GM19035 (cell line): ENCODE data around the gene ENKUR.
"Not testable (repeated sequence)": the region's sequence is repeated elsewhere in the genome, so short reads cannot be mapped to it uniquely, and the experiment has no call there.

ENCODE experiments used
- ATAC-seq: cut with Tn5 transposase; IDR thresholded peaks from one replicate; pipeline ENCODE4 v1.9.1; 2021; ENCODE audit not compliant: unreplicated experiment

The ENKUR gene

DNA sequence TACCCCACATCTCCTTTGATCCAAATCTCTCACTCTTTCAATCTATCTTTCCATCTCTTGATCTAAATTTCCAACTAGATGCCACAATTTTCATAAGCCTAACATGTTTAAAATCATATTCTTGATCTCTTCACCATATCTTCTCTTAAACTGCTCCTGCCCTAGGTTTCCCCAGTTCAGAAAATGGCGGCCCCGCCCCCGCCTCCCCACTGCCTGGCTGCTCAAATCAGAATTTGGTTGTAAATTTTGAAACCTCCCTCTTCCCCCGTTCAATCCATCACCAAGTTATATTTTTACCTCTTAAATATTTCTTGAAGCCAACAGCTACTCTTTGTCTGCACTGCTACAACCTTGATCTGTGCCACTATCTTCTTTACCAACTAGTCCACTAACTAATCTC lies 36.3 kb downstream of the ENKUR start:
- ATAC-seq: no peak

DNA sequence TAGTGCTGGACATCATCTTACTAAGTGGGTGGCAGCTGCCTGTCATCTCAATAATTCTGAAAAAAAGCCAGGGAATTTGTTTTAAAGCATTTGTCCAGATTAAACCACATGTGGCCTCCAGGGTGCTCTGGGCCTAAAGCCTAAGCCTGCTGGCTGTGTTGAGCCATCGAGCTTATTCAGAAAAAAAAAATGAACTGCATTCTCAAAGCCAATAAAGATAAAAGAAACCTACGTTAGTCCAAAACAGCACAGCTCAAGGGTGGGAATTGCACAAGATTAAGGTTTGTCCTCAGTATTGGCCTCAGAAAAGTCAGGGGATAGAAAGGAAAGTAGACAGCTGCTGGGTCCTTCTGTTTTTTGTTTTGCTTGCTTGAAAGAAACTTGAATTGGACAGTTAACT lies 41.0 kb downstream of the ENKUR start:
- no peak for ATAC-seq

DNA sequence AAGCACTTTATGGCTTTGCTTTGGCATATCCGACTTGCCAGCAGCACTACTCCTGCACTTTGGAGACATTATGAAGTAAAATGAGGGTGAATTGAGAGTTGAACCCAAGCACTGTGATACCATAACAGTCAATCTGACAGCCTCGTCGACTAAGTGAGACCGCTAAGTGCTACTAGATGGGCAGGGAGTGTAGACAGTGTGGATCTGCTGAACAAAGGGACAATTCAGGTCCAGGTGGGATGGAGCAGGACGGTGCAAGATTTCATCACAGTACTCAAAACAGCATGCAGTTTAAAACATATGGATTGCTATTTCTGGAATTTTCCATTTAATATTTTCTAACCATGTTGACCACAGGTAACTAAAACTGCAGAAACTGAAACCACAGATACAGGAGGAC lies 42.8 kb downstream of the ENKUR start:
- ATAC-seq: no peak

DNA sequence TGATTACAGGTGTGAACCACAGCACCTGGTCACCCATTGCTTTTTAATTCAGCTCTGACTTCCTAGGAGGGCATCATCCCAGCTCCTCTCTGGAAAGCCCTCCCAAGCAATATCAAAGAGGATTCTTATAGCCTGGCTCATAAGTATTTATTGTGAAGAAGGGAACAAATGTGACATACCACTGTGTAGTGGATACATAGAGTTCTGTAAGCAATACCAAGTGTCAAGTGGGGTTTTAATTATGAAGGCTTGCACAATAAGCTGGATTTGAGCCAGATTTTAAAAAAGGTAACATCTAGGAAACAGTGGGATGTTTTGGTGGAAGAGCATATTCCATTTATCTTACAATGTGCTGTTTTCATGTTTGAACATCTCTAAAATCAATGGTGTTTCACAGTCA lies 44.6 kb downstream of the ENKUR start:
- ATAC-seq: no peak

DNA sequence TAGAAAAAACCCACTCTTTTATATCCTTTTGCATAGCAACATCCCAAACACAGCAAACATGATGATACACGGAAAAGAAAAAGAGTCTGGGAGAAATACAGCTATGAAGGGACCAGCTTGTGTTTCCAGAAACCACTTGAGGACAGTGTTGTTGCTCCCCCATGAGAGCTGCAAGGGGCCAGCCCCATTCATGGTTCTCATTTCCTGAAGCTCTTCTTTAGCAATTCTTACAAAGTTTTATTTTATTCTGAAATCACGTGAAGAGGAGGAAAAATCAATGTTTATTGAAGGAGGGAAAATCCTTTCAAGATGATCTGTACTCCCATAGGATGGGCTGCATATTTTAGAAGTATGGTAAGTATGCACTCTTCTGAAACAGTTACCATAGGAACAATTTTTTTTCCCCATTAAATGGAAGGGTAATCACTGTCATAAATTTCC lies 46.1 kb downstream of the ENKUR start:
- no peak for ATAC-seq

DNA sequence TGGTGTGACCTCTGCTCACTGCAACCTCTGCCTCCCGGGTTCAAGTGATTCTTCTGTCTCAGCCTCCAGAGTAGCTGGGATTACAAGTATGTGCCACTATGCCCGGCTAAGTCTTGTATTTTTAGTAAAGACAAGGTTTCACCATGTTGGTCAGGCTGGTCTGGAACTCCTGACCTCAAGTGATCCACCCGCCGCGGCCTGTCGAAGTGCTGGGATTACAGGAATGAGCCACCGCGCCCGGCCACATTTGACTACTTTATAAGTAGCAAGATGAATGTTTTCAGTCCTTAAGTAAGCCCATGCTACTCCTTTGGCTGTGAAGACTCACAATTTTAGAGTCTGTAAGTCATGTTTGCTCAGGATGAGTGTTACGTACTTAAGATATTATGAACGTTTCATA lies 47.0 kb downstream of the ENKUR start:
- ATAC-seq: not testable (repeated sequence)

DNA sequence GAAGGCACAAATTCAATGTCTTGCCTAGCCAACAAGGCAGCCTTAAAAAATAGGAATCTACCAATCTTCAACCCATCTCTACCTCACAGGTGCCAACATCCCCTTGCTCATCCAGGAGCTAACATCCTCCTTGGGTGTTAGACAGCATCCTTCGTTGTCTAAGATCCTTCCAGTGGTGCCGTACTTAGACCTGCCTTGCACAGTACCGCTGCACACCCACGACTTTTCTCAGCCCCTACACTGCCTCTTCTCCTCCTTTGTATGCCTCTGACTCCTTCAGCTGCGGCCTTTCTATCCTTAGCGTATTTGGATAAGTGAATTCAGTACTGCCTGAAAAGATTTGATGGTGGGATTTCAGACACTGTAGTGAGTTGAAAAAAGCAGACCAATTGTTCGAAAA lies 47.6 kb downstream of the ENKUR start:
- ATAC-seq: no peak

DNA sequence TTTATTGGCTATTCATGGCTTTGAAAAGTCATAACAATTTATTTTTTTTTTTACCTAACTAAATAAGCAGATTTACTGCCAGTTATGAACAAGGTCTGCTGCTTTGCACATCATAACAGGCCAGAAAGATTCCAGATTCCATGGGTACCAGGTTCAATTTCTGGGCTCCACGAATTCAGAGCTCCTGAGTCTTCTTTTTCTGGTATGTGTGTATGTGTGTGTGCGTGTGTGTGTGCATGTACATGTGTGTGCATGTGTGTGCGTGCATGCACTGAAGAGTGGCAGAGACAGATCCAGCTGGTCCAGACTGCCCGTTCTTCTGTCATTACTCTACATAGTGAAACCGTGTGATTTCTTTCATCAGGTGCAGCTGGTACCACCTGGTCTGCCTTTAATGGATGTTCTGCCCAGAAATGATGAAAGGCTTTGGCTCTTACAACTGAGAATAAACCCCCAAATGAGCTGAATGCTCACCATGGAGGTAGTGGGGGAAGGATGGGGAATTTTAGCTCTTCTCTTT lies 48.9 kb downstream of the ENKUR start:
- no peak for ATAC-seq

DNA sequence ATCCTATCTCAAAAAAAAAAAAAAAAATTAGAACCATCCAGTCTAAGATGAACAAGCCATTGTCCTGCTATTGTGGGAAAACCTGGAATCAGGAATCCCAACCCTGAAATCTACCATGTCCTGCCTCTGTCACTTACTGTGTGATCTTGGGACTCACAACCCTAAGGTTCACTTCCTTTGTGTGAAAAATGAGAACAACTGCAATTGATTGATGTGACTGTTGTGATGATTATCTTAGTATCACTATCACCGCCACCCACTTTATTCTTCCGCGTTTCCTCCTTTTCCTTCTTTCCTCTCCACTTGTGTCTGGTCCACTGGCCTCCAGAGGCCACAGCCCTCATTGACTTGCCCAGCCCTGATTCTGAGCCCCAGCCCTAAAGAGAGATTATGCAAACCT lies 50.9 kb downstream of the ENKUR start:
- no peak for ATAC-seq

DNA sequence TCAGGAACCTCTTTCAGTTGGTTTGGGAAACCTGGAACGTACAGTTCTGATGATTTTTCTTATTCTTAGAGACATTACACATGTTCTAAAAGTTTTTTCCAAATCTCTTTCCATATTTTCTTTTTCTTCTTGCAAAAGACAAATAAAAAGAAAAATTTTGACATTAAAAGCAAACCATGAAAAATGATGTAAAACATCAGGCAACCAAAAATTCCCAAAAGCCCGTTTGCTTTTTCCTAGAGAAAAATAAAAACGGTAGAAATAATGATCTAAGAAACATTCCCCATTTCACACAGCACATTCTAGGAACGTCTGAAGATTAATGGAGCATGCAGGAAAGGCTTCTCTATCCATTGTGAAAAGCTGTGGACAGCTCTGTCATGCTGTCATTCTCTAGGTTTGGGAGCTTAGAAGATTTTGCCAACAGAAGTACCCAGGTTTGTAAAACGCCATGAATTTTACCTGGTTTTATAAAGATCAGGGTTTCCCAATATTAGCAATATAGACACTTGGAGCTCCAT lies 52.4 kb downstream of the ENKUR start:
- no peak for ATAC-seq

DNA sequence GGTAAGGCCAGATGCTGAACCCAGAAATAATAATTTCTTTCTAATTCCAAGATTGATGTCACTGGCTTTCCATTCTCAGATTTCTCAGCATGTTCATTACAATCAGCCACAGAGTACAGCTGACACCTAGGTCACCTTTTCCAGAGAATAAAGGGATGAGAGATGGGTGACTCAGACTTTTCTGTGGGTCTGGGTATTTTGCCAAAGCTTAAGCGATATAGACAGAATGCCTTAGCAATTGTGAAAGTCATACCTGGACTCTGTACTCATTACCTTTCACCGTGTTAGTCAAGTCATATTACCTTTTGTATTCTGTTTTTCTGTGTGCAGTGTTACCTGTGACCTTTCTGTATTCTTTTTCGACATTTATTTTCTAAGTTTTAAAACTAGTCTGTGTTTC lies 53.0 kb downstream of the ENKUR start:
- ATAC-seq: no peak

DNA sequence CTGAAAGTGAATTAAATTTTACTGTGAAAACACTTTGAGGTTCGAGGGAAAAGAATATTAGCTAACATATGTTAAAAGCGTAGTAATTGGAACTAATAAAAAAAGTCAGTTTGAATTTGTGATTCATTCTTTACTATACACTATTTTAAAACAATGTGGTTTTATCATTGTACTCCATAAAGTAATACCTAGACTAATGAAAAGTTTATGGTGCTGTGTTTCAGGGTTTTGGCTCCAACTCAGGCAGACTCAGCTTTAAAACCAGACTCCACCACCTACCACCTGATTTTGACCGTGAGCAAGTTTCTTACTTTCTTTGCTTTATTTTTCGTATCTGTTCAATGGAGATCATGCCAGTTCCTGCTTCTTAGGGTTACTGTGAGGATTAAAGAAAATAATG lies 54.4 kb downstream of the ENKUR start:
- no peak for ATAC-seq

DNA sequence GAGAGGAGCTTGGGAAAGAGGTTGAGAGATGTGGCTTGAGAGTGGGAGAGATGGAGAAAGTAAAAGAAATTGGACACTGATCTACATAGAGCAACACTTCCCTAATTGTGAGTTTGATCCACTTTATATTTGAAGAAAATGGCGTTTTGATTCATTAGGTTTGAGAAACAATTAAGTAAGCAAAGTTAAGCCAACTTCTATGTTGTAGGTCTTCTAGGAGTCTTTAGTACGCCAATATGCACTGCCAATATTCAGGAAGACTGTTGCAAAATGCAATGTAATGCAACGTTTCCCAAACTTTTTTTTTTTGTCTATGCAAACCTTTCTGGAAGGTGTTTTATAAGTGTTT lies 56.6 kb downstream of the ENKUR start:
- no peak for ATAC-seq

DNA sequence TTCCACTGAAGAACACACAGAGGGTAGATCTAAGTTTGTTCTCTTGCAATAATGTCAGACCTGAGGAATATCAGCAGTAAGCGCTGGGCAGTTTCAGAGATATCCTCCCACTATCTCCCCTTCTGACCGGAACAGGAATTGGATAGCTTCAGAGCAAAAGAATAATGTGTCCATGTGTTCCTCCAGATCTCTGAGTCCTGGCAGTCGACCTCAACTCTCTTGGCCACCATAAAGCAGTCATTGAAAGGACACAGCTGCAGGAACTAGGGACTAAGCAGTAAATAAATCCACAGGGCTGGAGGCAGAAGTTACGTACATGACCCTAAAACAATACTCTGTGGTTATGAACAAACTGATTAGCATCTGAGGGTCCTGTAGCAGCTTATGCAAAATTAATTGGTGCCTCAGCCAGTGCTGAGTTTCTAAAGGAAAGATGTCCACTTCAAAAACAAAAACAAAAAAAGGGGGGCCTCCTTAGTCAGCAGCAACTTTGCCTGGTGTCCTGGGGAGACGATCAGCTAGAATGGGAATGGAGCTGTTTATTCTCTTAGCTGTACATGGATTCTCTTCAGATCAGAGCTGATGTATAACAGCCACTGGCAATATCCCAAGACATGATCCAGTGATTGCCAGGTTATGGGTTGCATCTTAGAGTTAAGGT lies 57.1 kb downstream of the ENKUR start:
- ATAC-seq: no peak

DNA sequence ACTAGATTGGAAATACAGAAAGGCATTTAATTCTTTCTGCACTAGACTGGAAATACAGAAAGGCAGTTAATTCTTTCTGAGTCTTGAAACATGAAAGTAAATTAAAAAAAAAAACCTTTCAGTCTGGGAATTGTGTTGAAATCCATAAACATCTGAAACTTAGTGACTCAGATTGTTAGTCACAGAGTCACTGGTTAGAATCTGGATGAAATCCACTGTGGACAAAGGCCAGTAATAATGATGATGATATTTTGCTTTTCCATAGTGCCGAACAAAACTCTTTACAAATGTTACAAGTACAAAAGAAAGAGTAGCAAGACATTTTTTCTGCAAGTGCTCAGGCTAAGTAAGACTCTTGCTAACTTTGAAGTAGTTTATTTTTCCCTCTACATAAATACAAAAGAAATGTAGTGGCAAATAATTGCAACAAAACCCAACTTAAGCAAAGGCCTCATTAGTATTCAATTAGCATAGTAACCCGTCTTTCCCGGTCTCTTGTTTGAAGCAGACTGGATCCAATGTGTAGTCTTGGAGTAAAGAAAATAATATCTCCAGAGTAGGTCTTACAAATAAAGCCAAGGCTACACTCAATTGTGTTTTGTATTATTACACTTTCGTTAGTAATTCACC lies 57.8 kb downstream of the ENKUR start:
- ATAC-seq: no peak

DNA sequence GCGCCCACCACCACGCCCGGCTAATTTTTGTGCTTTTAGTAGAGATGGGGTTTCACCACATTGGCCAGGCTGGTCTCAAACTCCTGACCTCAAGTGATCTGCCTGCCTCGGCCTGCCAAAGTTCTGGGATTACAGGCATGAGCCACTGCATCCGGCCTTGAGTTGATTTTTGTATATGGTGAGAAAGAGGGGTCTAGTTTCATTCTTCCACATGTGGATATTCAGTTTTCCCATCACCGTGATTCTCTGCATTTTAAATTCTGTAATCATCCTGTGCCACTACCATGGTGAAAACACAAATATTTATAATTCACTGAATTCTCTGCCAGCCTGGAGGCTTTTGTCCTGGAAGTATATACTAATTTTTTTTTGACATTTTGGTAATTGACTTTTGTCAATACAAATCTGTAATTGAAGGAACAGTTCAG lies 58.3 kb downstream of the ENKUR start:
- ATAC-seq: not testable (repeated sequence)

DNA sequence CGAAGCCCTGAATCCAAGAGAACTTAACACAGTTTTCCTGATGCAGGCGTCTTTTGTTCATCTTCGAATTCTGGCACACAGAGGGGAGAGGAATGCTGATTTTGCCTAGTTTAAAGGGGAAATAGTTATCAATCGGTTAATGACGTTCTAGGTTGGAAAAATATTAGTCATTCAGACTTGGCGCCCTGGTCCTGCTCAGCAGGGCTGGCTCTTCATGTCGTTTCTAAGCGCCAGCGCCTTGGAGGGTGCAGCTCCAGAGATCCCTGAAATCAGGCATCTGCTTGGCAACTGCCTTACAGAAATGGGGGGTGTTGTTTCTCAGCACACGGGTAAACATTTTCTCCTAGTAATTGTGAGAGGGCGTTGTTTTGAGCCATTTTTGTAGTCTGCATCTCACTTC lies 62.3 kb downstream of the ENKUR start:
- ATAC-seq: no peak

DNA sequence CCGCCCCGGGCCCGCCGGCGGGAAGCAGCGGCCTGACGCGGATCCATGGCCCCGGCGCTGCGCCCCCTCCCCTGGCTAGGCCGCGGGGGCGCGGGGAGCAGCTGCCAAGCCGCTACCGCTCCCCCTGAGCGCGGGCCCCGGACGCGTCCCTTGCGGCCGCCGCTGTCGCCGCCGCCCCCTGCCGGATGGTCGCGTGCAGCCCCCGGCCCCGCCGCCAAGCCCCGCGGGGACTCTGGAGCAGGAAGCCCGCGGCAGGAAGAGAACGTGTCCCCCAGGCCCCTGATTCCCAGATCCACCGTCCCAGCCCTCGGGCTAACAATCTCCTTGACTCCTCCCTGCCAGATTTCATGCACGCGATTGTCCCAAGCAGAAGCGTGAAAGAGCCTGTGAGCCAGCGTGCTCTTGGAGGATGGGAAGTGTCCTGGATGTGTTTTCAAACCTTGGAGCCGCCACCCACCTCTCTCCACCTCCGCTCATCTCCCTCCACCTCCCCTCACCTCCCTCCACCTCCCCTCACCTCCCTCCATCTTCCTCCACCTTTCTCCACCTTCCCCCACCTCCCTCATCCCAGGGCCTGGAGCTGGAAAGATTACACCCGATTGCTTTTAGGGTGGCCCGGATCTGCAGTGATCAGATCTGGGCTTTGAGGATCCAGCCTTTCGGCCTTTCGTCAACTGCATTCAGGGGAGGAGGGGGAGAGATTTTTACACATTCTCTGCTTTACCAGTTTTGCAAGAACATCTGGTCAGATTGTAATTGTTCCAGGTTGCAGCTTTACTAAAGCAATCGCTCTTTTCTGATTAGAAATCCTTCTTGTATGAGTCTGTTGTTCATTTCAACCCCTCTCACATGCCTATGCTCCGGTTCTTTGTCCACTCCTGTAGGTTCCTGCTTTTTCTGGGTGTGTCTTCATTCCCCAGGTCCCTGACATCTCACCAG lies 63.0 kb downstream of the ENKUR start:
- peak; percentile 75 for ATAC-seq

DNA sequence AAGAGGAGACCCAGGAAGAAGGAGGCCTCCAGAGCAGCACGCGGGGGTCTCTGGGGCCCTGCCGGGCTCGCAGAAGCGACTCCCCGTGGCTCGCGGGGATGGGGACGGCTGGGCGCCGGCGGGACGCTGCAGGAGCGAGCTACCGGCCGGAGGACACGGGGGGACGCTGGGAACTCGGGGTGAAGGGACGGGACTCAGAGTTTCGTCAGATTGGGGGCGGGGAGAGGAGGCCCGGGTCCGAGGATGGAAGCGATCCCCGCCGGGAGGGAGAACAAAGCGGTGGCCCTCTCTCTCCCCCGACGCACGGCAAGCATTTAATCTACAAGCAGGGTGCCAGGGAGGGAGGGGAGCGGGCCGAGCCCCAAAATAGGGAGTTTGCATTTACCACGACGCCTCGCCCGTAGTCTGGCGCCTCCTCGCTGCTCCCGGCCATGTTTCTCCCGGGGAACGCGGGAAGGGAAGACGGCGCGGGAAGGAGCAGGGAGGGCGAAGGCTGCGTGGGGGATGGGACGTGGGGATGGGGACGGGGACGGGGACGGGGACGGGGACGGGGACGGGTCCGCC lies 63.7 kb downstream of the ENKUR start, which contains the start of gene PRTFDC1:
Gene PRTFDC1 (minus strand): TSS at position 464 of the 564 bp plus-strand sequence. CDS start 31 bp downstream, at position 433.
- peak; percentile 53 for ATAC-seq

DNA sequence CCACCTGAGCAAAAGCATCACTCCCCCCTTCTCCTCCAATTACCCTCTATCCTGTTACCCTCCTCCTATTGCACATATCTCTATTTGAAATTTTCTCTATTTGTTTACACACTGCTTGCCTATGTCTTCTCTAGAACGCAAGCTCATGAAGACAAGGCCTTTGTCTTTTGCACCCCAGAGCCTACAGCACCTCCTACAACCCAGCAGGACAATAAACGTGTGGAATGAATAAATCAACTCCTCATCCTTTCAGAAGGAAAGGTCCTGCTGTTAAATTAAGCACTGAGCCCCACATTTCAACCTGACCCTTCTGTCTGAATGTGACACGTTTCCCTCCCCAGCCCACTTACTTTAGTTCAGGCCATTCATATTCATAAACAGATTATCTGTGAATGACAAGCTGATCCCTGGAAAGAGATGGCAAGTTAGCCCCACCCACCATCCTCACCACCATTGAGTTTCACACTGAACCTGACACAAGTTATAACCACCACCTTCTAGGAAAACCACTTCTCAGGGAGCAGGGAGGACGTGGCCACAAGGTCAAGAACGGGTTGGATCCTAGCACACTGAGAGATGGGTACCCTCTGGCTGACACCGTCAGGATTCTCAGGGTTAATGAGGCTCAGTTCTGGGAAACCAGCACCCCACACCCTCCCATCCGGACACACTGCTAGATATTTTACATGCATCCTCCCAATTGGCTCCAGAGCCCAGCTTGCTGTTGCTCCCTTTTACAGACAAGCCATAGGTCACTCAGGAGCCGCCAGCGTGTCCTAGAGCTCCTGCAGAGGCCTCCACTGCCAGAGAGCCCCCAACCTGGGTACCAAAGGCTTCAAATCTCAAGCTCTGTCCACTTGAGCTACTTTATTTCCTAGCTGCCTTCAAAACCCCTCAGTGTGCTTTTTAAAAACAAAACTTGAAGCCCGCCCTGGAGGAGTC lies 64.5 kb downstream of the ENKUR start:
- no peak for ATAC-seq
